Measurements from ENCODE around the gene NEK7. TPM values are rescaled to one million over a fixed set of nuclear protein-coding genes. Genes with fewer than 3 reads are reported as not detected.
A peak's percentile ranks its signal among the peaks of the same experiment; 100 is the strongest.

NEK7 gene
- total RNA-seq, 1 donor: 187 TPM

- DNase-seq (ENCODE audit: low read depth): peak; percentile 71
- TF ChIP-seq, protein P1, sequence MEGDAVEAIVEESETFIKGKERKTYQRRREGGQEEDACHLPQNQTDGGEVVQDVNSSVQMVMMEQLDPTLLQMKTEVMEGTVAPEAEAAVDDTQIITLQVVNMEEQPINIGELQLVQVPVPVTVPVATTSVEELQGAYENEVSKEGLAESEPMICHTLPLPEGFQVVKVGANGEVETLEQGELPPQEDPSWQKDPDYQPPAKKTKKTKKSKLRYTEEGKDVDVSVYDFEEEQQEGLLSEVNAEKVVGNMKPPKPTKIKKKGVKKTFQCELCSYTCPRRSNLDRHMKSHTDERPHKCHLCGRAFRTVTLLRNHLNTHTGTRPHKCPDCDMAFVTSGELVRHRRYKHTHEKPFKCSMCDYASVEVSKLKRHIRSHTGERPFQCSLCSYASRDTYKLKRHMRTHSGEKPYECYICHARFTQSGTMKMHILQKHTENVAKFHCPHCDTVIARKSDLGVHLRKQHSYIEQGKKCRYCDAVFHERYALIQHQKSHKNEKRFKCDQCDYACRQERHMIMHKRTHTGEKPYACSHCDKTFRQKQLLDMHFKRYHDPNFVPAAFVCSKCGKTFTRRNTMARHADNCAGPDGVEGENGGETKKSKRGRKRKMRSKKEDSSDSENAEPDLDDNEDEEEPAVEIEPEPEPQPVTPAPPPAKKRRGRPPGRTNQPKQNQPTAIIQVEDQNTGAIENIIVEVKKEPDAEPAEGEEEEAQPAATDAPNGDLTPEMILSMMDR (IDR thresholded peaks at IDR 0.05; ENCODE audit: insufficient read depth, low read length): no peak
- H3K4me3 ChIP-seq (ENCODE audit: low read depth, low read length): no peak overlapping the region
Measured at GRCh38 chr1:198258491-198258890, 101.7 kb downstream of the NEK7 start.

- peak; percentile 28 for DNase-seq (ENCODE audit: low read depth)
- H3K4me3 ChIP-seq (ENCODE audit: low read depth, low read length): no peak overlapping the region
- TF ChIP-seq, protein P1 (IDR thresholded peaks at IDR 0.05; ENCODE audit: insufficient read depth, low read length): no peak
Measured at GRCh38 chr1:198259333-198260074, 102.7 kb downstream of the NEK7 start.

DNA sequence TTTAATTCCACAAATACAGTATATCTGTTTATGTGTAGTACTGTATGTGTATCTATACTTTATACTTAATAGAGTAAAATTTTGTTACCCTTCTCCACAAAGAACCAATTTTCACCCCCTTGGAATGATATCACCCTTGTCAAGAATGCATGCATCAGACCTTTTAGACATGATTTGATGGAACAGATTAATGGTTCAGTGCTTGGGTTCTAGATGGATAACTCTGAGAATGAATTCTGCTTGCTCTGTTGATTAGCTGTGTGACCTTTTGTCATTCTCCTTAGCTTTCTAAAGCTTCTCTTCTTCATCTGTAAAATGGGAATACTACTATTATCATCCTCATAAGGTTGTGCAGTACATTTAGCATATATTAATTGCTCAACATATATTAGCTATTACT is 105.1 kb downstream of the NEK7 start:
- TF ChIP-seq, protein P1 (IDR thresholded peaks at IDR 0.05; ENCODE audit: insufficient read depth, low read length): no peak
- DNase-seq (ENCODE audit: low read depth): no peak
- no peak overlapping the region for H3K4me3 ChIP-seq (ENCODE audit: low read depth, low read length)

DNA sequence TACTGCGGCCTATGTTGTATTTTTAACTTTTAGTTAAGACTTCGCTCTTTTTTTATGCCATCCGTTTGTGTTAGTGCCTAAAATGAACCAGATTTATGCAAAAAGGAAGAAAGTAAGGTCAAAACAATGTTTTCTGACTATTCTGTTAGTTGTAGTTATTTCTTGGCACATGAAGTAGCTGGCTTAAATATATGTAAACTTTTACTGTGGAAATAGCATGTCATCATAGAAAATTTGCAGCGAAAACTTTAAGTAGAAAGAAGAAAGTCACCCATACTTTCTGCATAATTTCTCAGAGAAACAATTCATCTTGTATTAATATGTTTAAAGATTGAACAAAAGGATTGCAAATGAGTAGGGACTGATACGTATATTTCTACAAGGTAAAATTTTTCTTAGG is 106.4 kb downstream of the NEK7 start:
- H3K4me3 ChIP-seq (ENCODE audit: low read depth, low read length): no peak overlapping the region
- DNase-seq (ENCODE audit: low read depth): no peak
- TF ChIP-seq, protein P1 (IDR thresholded peaks at IDR 0.05; ENCODE audit: insufficient read depth, low read length): no peak

- no peak overlapping the region for H3K4me3 ChIP-seq (ENCODE audit: low read depth, low read length)
- TF ChIP-seq, protein P1 (IDR thresholded peaks at IDR 0.05; ENCODE audit: insufficient read depth, low read length): no peak
- no peak for DNase-seq (ENCODE audit: low read depth)
Measured at GRCh38 chr1:198264282-198264681, 107.5 kb downstream of the NEK7 start.

DNA sequence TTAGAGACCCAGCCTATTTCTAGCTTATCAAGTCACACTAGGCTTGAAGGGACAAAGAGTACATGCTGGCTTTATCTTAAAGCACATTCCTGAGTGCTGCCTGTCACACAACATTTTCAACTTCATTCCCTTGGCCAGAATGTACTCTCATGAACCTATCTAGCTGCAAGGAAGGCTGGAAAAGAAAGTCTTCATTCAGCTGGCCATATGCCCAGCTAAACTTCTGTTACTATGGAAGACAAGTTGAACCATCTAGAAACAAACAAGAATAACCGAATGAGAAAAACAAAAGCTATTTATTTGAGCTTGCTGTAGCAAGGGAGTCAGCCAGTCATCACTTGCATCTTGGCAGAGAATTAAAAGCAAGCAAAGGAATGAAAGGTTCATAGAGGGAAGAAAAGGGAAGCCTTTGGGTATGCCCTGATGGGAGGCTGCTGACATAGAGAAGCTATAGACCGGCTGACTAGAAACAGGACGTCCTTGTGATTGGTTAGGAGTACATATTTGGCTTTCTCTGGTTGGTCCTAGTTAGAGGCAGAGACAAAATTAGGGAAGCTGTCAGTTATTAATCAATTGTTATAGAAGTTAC is 108.4 kb downstream of the NEK7 start:
- H3K4me3 ChIP-seq (ENCODE audit: low read depth, low read length): no peak overlapping the region
- TF ChIP-seq, protein P1 (IDR thresholded peaks at IDR 0.05; ENCODE audit: insufficient read depth, low read length): no peak
- peak; percentile 31 for DNase-seq (ENCODE audit: low read depth)

Measured in fibroblast of the aortic adventitia (primary cell).